CD14-positive monocyte (primary cell): ENCODE measurements around the gene MX2. TPM values are rescaled to one million over a fixed set of nuclear protein-coding genes. Genes with fewer than 3 reads are reported as not detected.

Experiments
- DNase-seq, 3 donors: peaks; one replicate each; pipeline ENCODE4 v3.0.0-alpha.2; 2011 to 2022
- H2AFZ ChIP-seq: 2 replicates; pipeline ENCODE4 v1.6.0; 2012; ENCODE audit warnings: mild to moderate bottlenecking, low read depth, low read length, inconsistent platforms; ENCODE audit not compliant: insufficient read depth, poor library complexity, severe bottlenecking
- H3K27ac ChIP-seq, 2 donors: 1 replicate in 1 of 2; 2 replicates in 1 of 2; pipeline ENCODE4 v1.5.1; 2012 to 2013; ENCODE audit warnings: low read length in 2 of 2, control low read depth in 1 of 2, inconsistent platforms in 1 of 2, low read depth in 1 of 2, mild to moderate bottlenecking in 1 of 2
- H3K27me3 ChIP-seq, 2 donors: one replicate each; pipeline versions ENCODE4 v1.6.0 to v1.6.1; 2011 to 2013; ENCODE audit warnings: low read length in 2 of 2; ENCODE audit not compliant: control insufficient read depth in 2 of 2, insufficient read depth in 2 of 2
- H3K36me3 ChIP-seq, 2 donors: replicated peaks in 1 of 2; 1 replicate in 1 of 2; 2 replicates in 1 of 2; pipeline versions ENCODE4 v1.5.1 to v1.6.1; 2012 to 2013; ENCODE audit warnings: low read length in 2 of 2, control low read depth in 1 of 2, inconsistent platforms in 1 of 2, mild to moderate bottlenecking in 1 of 2; ENCODE audit not compliant: insufficient read depth in 2 of 2, control insufficient read depth in 1 of 2
- H3K4me1 ChIP-seq, 2 donors: 1 replicate in 1 of 2; 2 replicates in 1 of 2; pipeline versions ENCODE4 v1.5.1 to v1.6.1; 2012 to 2013; ENCODE audit warnings: low read length in 2 of 2, control low read depth in 1 of 2, inconsistent platforms in 1 of 2, mild to moderate bottlenecking in 1 of 2, moderate library complexity in 1 of 2; ENCODE audit not compliant: insufficient read depth in 2 of 2, control insufficient read depth in 1 of 2
- H3K4me2 ChIP-seq: replicated peaks from 2 replicates; pipeline ENCODE3; 2012; ENCODE audit warnings: low read length, moderate library complexity, mild to moderate bottlenecking; ENCODE audit not compliant: poor library complexity, severe bottlenecking; ENCODE audit errors: extremely low read depth
- H3K4me3 ChIP-seq, 3 experiments: fragments of 200-600 bp in 1 of 3; sonication (generic) in 1 of 3; replicated peaks in 1 of 3; 1 replicate in 2 of 3; 2 replicates in 1 of 3; pipeline ENCODE4 v1.5.1; 2011 to 2013; ENCODE audit warnings: low read length in 3 of 3, mild to moderate bottlenecking in 3 of 3, control low read depth in 2 of 3, low read depth in 2 of 3, inconsistent platforms in 1 of 3, moderate library complexity in 1 of 3
- H3K79me2 ChIP-seq: 2 replicates; pipeline ENCODE4 v1.6.0; 2012; ENCODE audit warnings: mild to moderate bottlenecking, control low read depth, inconsistent platforms, low read length, moderate library complexity; ENCODE audit not compliant: insufficient read depth
- H3K9ac ChIP-seq: 2 replicates; pipeline ENCODE4 v1.6.0; 2017; ENCODE audit warnings: low read length, mild to moderate bottlenecking; ENCODE audit not compliant: insufficient read depth, poor library complexity, severe bottlenecking
- H3K9me3 ChIP-seq, 2 donors: replicated peaks in 1 of 2; 1 replicate in 1 of 2; 2 replicates in 1 of 2; pipeline versions ENCODE4 v1.5.1 to v1.6.1; 2012 to 2013; ENCODE audit warnings: low read length in 2 of 2, control low read depth in 1 of 2; ENCODE audit not compliant: control insufficient read depth in 1 of 2, insufficient read depth in 1 of 2
- H4K20me1 ChIP-seq: 2 replicates; pipeline ENCODE4 v1.6.0; 2012; ENCODE audit warnings: mild to moderate bottlenecking, low read length, control low read depth, moderate library complexity; ENCODE audit not compliant: insufficient read depth
- H3K27ac Mint-ChIP-seq, 7 donors: one replicate each; pipeline ENCODE4 v1.8.0; 2020; ENCODE audit warnings: mild to moderate bottlenecking in 7 of 7, mixed read lengths in 7 of 7, moderate library complexity in 6 of 7, inconsistent platforms in 2 of 7
- H3K27me3 Mint-ChIP-seq, 3 donors: one replicate each; pipeline ENCODE4 v1.8.0; 2021 to 2022; ENCODE audit warnings: low read depth in 3 of 3, mild to moderate bottlenecking in 3 of 3, mixed read lengths in 3 of 3, moderate library complexity in 3 of 3, inconsistent platforms in 1 of 3
- H3K36me3 Mint-ChIP-seq, 2 donors: one replicate each; pipeline ENCODE4 v1.8.0; 2020; ENCODE audit warnings: mixed read lengths in 2 of 2, inconsistent platforms in 1 of 2, mild to moderate bottlenecking in 1 of 2
- H3K4me1 Mint-ChIP-seq: one replicate; pipeline ENCODE4 v1.8.0; 2020; ENCODE audit warnings: mild to moderate bottlenecking, mixed read lengths
- H3K4me3 Mint-ChIP-seq, 2 donors: one replicate each; pipeline ENCODE4 v1.8.0; 2020; ENCODE audit warnings: mild to moderate bottlenecking in 2 of 2, mixed read lengths in 2 of 2, moderate library complexity in 1 of 2
- H3K9me3 Mint-ChIP-seq, 7 donors: one replicate each; pipeline ENCODE4 v1.8.0; 2020 to 2022; ENCODE audit warnings: mixed read lengths in 7 of 7, mild to moderate bottlenecking in 6 of 7, moderate library complexity in 6 of 7, inconsistent platforms in 2 of 7
- CTCF ChIP-seq: fragments of 200-600 bp; IDR thresholded peaks from one replicate; pipeline ENCODE4 v1.8.0; 2022; ENCODE audit warnings: antibody characterized with exemption, mild to moderate bottlenecking
- WGBS: methylation state at CpG from one replicate; pipeline ENCODE4 v1.1.5; 2013; ENCODE audit warnings: missing lambda C conversion rate; ENCODE audit not compliant: insufficient coverage; 5-methylcytosine and 5-hydroxymethylcytosine counted together
- intact Hi-C, 2 donors: fragments of 100-400 bp; cut with micrococcal nuclease; formaldehyde crosslinking; loops; one replicate each; pipeline versions ENCODE4 v1.15.0 to v1.15.1; 2023
- polyA plus RNA-seq, 3 donors: library from polyadenylated mRNA; depleted of rRNA in 1 of 3; unstranded in 2 of 3; stranded (reverse) in 1 of 3; fragments of 300-500 nt in 2 of 3; fragments of >200 nt in 1 of 3; fragmentation: Illumina TruSeq in 2 of 3; gene quantifications; 1 replicate in 2 of 3; 2 replicates in 1 of 3; pipeline ENCODE4 v1.2.3, GENCODE V29; 2012 to 2021

MX2 gene
- polyA plus RNA-seq, 3 donors = 43.1 to 79.4 (median 50.3) TPM

- no peak for DNase-seq
- no peak for TF ChIP-seq CTCF
- 100% methylated on average over 1 of the region's 3 CpGs for WGBS
- no peak overlapping the region for H3K9ac ChIP-seq
- peaks cover 4% of the 10 kb centered on the region for H4K20me1 ChIP-seq
- H3K27me3 ChIP-seq = peaks cover 0 to 7% of the 10 kb centered on the region in 2 donors
- Mint-ChIP-seq H3K36me3 (peaks cover 61 to 72% of the 10 kb centered on the region in 2 donors), H3K27me3 (peaks cover 2 to 16% (median 12%) of the 10 kb centered on the region in 3 donors), H3K4me3 (no peak overlapping the region), H3K9me3 (peaks cover 0 to 6% (median under 1%) of the 10 kb centered on the region in 7 donors), H3K4me1 (peaks cover 39% of the 10 kb centered on the region), H3K27ac (no peak overlapping the region)
- H3K4me1 ChIP-seq = peaks cover 18 to 27% of the 10 kb centered on the region in 2 donors
- H3K4me3 ChIP-seq = no peak overlapping the region
- no peak overlapping the region for H2AFZ ChIP-seq
- H3K4me2 ChIP-seq = no peak overlapping the region
- no peaks in the 10 kb centered on the region for H3K79me2 ChIP-seq
- H3K27ac ChIP-seq = no peak overlapping the region
- H3K36me3 ChIP-seq = peaks cover 54 to 63% of the 10 kb centered on the region in 2 donors
- no peaks in the 10 kb centered on the region for H3K9me3 ChIP-seq
- intact Hi-C loops = loop anchor here in 1 of 2 donors (5.0 kb wide), 1 partner anchor 67 kb away; the partner anchor contains the start of gene MX2
These were observed 67.5 kb downstream of the MX2 start for GRCh38 chr21:41429305-41429704.

GRCh38 chr21:41429925-41430491 is 68.2 kb downstream of the MX2 start:
- H3K27ac Mint-ChIP-seq = peak overlapping the region in 2 of 7 donors; percentile 3 to 27
- peaks cover 2 to 16% (median 12%) of the 10 kb centered on the region in 3 donors for H3K27me3 Mint-ChIP-seq
- DNase-seq = no peak
- no peak overlapping the region for H3K4me3 Mint-ChIP-seq
- H3K27ac ChIP-seq = no peak overlapping the region
- H3K9ac ChIP-seq = no peak overlapping the region
- no peak overlapping the region for H3K4me2 ChIP-seq
- H3K9me3 Mint-ChIP-seq = peaks cover 5 to 13% (median 6%) of the 10 kb centered on the region in 7 donors
- H3K4me1 ChIP-seq = peaks cover 14 to 21% of the 10 kb centered on the region in 2 donors
- peaks cover 4% of the 10 kb centered on the region for H4K20me1 ChIP-seq
- WGBS = 100% methylated on average over 2 of the region's 9 CpGs
- H3K36me3 Mint-ChIP-seq = peaks cover 68 to 79% of the 10 kb centered on the region in 2 donors
- H3K79me2 ChIP-seq = no peaks in the 10 kb centered on the region
- H3K36me3 ChIP-seq = peaks cover 61 to 70% of the 10 kb centered on the region in 2 donors
- peaks cover 0 to 5% of the 10 kb centered on the region in 2 donors for H3K9me3 ChIP-seq
- no peak overlapping the region for H2AFZ ChIP-seq
- no peak for TF ChIP-seq CTCF
- H3K27me3 ChIP-seq = peaks cover 0 to 7% of the 10 kb centered on the region in 2 donors
- peaks cover 32% of the 10 kb centered on the region for H3K4me1 Mint-ChIP-seq
- H3K4me3 ChIP-seq = no peak overlapping the region
- intact Hi-C loops = loop anchor here in 1 of 2 donors (5.0 kb wide), 2 partner anchors 38 to 68 kb away; partner anchors contain the start of gene MX2
